Karpas-422 (cell line): ENCODE results near the gene SLMAP. TPM values are rescaled to one million over a fixed set of nuclear protein-coding genes. Genes with fewer than 3 reads are reported as not detected.

Experiments used
- DNase-seq: peaks from one replicate; pipeline ENCODE4 v3.0.0-alpha.2; 2015
- H2AFZ ChIP-seq: fragments of 200-600 bp; sonication (generic); 2 replicates; pipeline ENCODE4 v1.6.1; 2014; ENCODE audit warnings: antibody characterized with exemption, low read length, mixed read lengths
- H3K27ac ChIP-seq: fragments of 200-600 bp; sonication (generic); 2 replicates; pipeline ENCODE4 v1.5.1; 2014; ENCODE audit warnings: mild to moderate bottlenecking, low read length, moderate library complexity
- H3K27me3 ChIP-seq: fragments of 200-600 bp; sonication (generic); 2 replicates; pipeline ENCODE4 v1.6.1; 2014; ENCODE audit warnings: low read length, mixed read lengths
- H3K36me3 ChIP-seq: fragments of 200-600 bp; sonication (generic); 2 replicates; pipeline ENCODE4 v1.6.1; 2014; ENCODE audit warnings: low read length, mixed read lengths; ENCODE audit not compliant: insufficient read depth
- H3K4me1 ChIP-seq: fragments of 200-600 bp; sonication (generic); 2 replicates; pipeline ENCODE4 v1.6.1; 2014; ENCODE audit warnings: mild to moderate bottlenecking, low read length, mixed read lengths
- H3K4me2 ChIP-seq: fragments of 200-600 bp; sonication (generic); 2 replicates; pipeline ENCODE4 v1.6.1; 2014; ENCODE audit warnings: low read length, low read depth, mild to moderate bottlenecking; ENCODE audit not compliant: poor library complexity, severe bottlenecking
- H3K4me3 ChIP-seq: fragments of 200-600 bp; sonication (generic); 2 replicates; pipeline ENCODE4 v1.5.1; 2014; ENCODE audit warnings: mild to moderate bottlenecking, antibody characterized with exemption, low read length, mixed read lengths
- H3K79me2 ChIP-seq: fragments of 200-600 bp; sonication (generic); 2 replicates; pipeline ENCODE4 v1.6.1; 2014; ENCODE audit warnings: mild to moderate bottlenecking, low read length, mixed read lengths
- H3K9ac ChIP-seq: fragments of 200-600 bp; sonication (generic); 2 replicates; pipeline ENCODE4 v1.6.0; 2014; ENCODE audit warnings: low read length
- H3K9me2 ChIP-seq: fragments of 200-600 bp; sonication (generic), shearing (Covaris generic); replicated peaks from 2 replicates; pipeline ENCODE4 v1.6.0; 2014; ENCODE audit warnings: mild to moderate bottlenecking, low read length, moderate library complexity; ENCODE audit not compliant: insufficient read depth
- H3K9me3 ChIP-seq: fragments of 300-700, 200-600 bp; sonication (generic); 2 replicates; pipeline ENCODE4 v1.6.1; 2014; ENCODE audit warnings: low read length, mixed read lengths
- H4K20me1 ChIP-seq: fragments of 200-600 bp; sonication (generic); 2 replicates; pipeline ENCODE4 v1.6.1; 2014; ENCODE audit warnings: mild to moderate bottlenecking, antibody characterized with exemption, low read length, low read depth; ENCODE audit not compliant: insufficient read depth
- total RNA-seq: library from RNA; depleted of rRNA; stranded (reverse); fragments of >200 nt; shearing (Covaris generic); gene quantifications from 2 replicates; pipeline ENCODE4 v1.2.3, GENCODE V29; 2014; ENCODE audit warnings: low replicate concordance

The SLMAP gene
- total RNA-seq, 1 experiment from 2014 or later, result 63.6 TPM

DNA sequence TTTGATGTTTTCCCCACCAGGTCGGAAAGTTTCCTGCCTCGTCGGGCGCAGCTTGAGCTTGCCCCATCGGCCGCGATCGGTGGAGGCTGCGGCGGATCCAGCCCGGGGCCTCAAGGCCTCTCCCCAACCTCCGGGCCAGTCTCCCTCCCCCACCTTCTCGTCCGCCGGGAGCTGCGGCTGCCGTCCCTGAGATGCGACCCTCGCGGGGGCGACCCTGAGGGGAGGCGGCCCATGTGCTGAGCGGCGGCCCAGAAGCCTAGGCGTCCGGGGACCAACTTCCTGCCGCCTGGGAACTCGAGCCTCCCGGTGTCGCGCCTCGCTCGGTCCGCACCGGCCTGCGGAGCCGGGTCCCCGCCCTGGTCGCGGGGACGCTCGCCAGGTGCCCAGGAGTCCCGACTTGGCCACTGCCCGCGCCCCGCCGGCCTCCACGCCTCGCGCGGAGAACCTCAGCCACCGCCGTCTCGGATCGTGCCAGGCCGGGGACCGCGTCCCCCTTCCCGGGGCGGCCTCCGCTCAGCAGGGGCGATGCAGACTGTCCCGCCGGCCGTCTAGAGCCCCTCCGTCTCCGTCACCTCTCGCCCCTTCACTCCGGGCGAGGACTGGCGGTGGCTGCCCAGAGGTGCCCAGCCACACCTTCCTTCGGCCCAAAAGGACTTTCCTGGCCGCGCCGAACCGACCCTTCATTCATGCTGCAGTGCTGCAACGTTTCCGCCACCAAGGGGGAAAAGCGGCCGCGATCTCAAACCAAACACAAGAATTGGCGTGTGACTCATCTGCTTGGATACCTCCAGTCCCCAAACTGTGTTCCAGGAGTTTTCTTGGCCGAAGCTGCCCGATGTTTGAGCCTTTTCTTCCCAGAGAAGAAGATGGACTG is 656 bp downstream of the SLMAP start:
- peaks cover 11% of the 10 kb centered on the region; the same call in 1 of the 2 replicates for H3K36me3 ChIP-seq
- H2AFZ ChIP-seq, result peak overlapping the region; percentile 83
- peak overlapping the region; percentile 79 for H3K4me3 ChIP-seq
- H4K20me1 ChIP-seq, result peaks cover 7% of the 10 kb centered on the region; the same call in 1 of the 2 replicates
- peak; percentile 70 for DNase-seq
- no peaks in the 10 kb centered on the region for H3K27me3 ChIP-seq
- peak overlapping the region; percentile 80 for H3K4me2 ChIP-seq
- H3K9ac ChIP-seq, result peak overlapping the region; percentile 93
- peaks cover 33% of the 10 kb centered on the region for H3K4me1 ChIP-seq
- H3K79me2 ChIP-seq, result peaks cover 55% of the 10 kb centered on the region
- H3K27ac ChIP-seq, result peak overlapping the region; percentile 47; the same call in 1 of the 2 replicates
- no peaks in the 10 kb centered on the region for H3K9me2 ChIP-seq
- no peaks in the 10 kb centered on the region for H3K9me3 ChIP-seq

DNA sequence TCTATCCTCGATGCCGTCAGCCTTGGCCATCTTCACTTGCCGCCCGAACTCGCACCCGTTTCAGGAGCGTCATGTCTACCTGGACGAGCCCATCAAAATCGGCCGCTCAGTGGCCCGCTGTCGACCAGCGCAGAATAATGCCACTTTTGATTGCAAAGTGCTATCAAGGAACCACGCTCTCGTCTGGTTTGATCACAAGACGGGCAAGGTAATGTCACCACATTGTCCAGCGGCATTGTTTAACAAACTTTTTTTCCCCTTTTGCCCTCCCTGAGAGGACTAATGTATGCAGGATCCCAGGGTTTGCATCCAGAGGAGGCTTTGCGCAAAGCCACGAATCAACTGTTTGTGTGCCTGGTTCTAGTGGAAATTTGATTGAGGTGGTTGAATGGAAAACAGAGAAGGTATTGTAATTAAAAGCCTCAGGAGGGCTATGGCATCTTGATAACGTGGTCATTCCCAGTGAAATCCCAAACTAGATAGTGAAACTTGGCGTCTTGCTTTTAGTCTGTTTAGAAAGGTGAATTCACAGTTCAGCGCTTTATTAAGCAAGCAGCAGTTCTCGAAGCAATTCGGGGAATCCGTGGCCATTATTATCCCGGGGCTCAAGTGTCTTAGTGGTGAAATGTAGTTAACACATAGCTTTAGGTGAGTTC is 1.7 kb downstream of the SLMAP start:
- DNase-seq, result no peak
- Histone ChIP-seq H3K4me1 (peaks cover 33% of the 10 kb centered on the region), H3K4me2 (peak overlapping the region; percentile 80), H2AFZ (no peak overlapping the region), H3K27me3 (no peaks in the 10 kb centered on the region), H3K9me2 (no peaks in the 10 kb centered on the region), H4K20me1 (peaks cover 7% of the 10 kb centered on the region; the same call in 1 of the 2 replicates), H3K9ac (peak overlapping the region; percentile 93), H3K9me3 (no peaks in the 10 kb centered on the region), H3K36me3 (peaks cover 11% of the 10 kb centered on the region; the same call in 1 of the 2 replicates), H3K4me3 (peak overlapping the region; percentile 79), H3K79me2 (peaks cover 65% of the 10 kb centered on the region), H3K27ac (no peak overlapping the region)

DNA sequence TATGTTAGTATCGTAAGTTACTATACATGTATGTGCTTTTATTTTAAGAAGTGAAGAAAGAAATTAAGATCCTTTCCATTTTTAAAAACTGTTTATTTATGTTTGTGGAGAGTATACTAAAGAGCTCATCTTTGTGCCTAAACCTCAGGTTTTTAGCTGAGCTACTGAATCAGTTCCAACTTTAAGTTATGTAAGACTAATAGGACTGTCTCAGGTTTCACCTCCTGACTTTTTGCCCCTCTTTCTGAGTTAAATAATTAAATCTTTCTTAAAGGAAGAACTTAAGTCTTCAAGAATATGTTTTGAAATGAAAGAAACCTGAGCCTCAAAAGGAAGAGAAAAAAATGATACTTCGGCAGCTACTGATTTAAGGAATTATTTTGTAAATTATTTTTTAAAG is 2.6 kb downstream of the SLMAP start:
- H3K4me2 ChIP-seq, result peak overlapping the region; percentile 80
- H3K4me3 ChIP-seq, result peak overlapping the region; percentile 79

DNA sequence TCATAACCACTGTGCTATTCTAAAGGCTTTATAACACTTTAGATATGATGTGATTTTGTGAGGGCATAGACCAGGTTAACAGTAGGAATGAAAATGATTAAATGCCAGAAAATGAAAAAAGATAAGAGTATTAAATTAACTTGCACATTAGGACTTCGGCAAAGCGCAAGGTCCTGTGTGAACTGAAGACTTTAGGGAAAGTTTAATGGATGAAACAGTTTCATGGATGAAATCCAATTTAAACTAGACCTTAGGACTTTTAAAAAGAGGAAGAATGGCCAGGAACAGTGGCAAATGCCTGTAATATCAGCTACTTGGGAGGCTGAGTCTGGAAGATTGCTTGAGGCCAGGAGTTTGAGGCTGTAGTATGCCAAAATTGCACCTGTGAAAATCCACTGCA is 8.7 kb downstream of the SLMAP start:
- H3K27me3 ChIP-seq, result no peaks in the 10 kb centered on the region
- H3K4me1 ChIP-seq, result peaks cover under 1% of the 10 kb centered on the region; the same call in 1 of the 2 replicates
- peaks cover 28% of the 10 kb centered on the region; the same call in 1 of the 2 replicates for H3K36me3 ChIP-seq
- no peak overlapping the region for H3K4me3 ChIP-seq
- no peak overlapping the region for H2AFZ ChIP-seq
- peaks cover 14% of the 10 kb centered on the region for H4K20me1 ChIP-seq
- no peaks in the 10 kb centered on the region for H3K9me2 ChIP-seq
- H3K79me2 ChIP-seq, result peaks cover 97% of the 10 kb centered on the region
- H3K27ac ChIP-seq, result no peak overlapping the region
- H3K9ac ChIP-seq, result no peak overlapping the region
- no peak for DNase-seq
- no peaks in the 10 kb centered on the region for H3K9me3 ChIP-seq
- no peak overlapping the region for H3K4me2 ChIP-seq

More for the DNA sequence above, 2.6 kb downstream of the SLMAP start:
- Histone ChIP-seq H3K36me3 (peaks cover 14% of the 10 kb centered on the region; the same call in 1 of the 2 replicates), H4K20me1 (peaks cover 12% of the 10 kb centered on the region), H3K79me2 (peaks cover 74% of the 10 kb centered on the region), H3K9me2 (no peaks in the 10 kb centered on the region), H3K27ac (no peak overlapping the region), H3K9me3 (no peaks in the 10 kb centered on the region), H2AFZ (no peak overlapping the region), H3K27me3 (no peaks in the 10 kb centered on the region), H3K9ac (peak overlapping the region; percentile 93; the same call in 1 of the 2 replicates), H3K4me1 (peaks cover 33% of the 10 kb centered on the region)
- DNase-seq, result no peak

DNA sequence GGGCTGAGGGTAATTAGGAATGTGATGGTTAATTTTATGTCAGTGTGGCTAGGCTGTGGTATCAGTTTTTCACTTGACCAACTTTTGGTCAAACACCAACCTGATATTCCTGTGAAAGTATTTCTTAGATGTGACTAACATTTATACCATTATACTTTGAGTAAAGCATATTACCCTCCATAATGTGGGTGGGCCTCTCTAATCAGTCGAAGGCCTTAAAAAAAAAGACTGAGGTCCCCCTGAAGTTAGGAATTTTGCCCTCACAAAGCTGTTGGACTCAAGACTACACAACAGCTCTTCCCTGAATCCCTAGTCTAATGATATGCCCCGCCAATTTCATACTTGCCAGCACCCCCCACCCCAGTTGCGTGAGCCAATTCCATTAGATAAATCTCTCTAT is 12.5 kb downstream of the SLMAP start:
- Histone ChIP-seq H3K4me2 (no peak overlapping the region), H4K20me1 (peaks cover 13% of the 10 kb centered on the region), H3K27ac (no peak overlapping the region), H3K4me1 (no peaks in the 10 kb centered on the region), H3K9me3 (no peaks in the 10 kb centered on the region), H3K79me2 (peaks cover 99% of the 10 kb centered on the region), H2AFZ (no peak overlapping the region), H3K36me3 (peaks cover 19% of the 10 kb centered on the region; the same call in 1 of the 2 replicates), H3K27me3 (no peaks in the 10 kb centered on the region), H3K9me2 (no peaks in the 10 kb centered on the region), H3K4me3 (no peak overlapping the region), H3K9ac (no peak overlapping the region)
- no peak for DNase-seq

DNA sequence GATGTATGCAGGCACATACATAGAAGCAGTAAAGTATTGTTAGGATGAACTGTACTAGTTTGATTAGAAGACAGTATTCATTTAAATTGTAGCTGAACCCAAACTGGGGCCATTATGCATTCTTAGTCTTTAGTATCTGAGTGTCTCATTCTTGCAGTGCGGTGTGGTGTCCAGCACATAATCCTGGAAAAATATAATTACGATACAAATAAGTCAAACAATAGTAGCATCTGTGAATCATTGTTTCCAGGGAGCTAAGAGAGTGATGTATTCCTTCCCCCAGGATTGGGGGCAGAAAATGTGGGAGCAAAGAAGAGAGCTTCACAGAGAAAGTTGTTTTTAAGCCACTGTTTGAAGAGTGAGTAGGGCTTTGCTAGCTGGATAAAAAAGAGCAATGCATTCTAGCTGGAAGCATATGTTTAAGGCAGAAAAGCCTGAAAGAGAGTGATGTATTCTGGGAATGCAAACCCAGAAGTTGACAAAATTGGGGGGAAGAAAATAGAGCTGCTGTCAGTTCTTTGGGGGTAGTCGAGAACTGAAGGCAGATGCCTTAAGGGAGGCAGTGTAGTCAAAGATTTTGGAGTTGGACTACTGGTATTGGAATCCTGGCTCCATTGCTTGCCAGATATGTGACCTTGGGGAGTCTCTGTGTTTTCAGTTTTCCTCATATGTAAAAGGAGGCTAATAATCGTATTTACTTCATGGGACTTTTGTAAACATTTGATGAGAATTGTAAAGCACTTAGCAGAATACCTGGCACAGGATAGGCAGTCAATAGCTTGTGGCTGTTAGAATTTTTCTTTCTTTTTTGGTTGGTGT is 14.1 kb downstream of the SLMAP start:
- no peak overlapping the region for H3K4me2 ChIP-seq
- H3K4me3 ChIP-seq, result no peak overlapping the region
- H3K79me2 ChIP-seq, result peaks cover 95% of the 10 kb centered on the region
- H3K9ac ChIP-seq, result no peak overlapping the region
- no peaks in the 10 kb centered on the region for H3K9me3 ChIP-seq
- H3K27ac ChIP-seq, result no peak overlapping the region
- peaks cover 5% of the 10 kb centered on the region; the same call in 1 of the 2 replicates for H3K36me3 ChIP-seq
- 0 out of 2 replicates have a peak, but pooled peaks cover 7% of the 10 kb centered on the region for H4K20me1 ChIP-seq
- no peak overlapping the region for H2AFZ ChIP-seq
- no peak for DNase-seq
- peaks cover 4% of the 10 kb centered on the region; the same call in 1 of the 2 replicates for H3K4me1 ChIP-seq
- no peaks in the 10 kb centered on the region for H3K27me3 ChIP-seq
- no peaks in the 10 kb centered on the region for H3K9me2 ChIP-seq

DNA sequence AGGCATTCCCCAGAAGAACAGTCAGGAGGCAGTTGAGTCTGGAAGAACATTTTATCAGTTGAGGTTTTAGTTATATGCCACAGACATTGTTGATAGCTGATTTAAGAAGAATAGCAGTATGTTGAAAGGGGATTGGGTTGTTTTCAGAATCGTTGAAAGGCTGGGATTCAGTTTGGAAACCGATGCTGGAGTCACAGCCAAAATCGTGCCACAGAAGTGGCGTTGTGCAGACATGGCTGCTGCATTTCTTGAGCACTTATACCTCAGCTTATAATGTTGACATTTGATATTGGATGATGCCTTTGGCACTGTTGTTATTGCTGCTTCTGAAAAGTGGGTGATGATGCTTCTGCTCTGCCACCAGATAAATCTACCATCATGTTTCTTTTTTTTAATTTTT is 16.1 kb downstream of the SLMAP start:
- no peak overlapping the region for H3K4me3 ChIP-seq
- no peak overlapping the region for H2AFZ ChIP-seq
- H3K4me1 ChIP-seq, result peaks cover 4% of the 10 kb centered on the region; the same call in 1 of the 2 replicates
- H4K20me1 ChIP-seq, result 0 out of 2 replicates have a peak, but pooled peaks cover 3% of the 10 kb centered on the region
- no peak for DNase-seq
- no peak overlapping the region for H3K27ac ChIP-seq
- H3K79me2 ChIP-seq, result peaks cover 94% of the 10 kb centered on the region
- H3K36me3 ChIP-seq, result no peaks in the 10 kb centered on the region; the same call in 1 of the 2 replicates
- no peak overlapping the region for H3K9ac ChIP-seq
- no peak overlapping the region for H3K4me2 ChIP-seq
- H3K9me2 ChIP-seq, result no peaks in the 10 kb centered on the region
- no peaks in the 10 kb centered on the region for H3K9me3 ChIP-seq
- H3K27me3 ChIP-seq, result no peaks in the 10 kb centered on the region
